Muscle of back (tissue), 11 donors: Measurements from ENCODE around the gene COMMD3. TPM values are rescaled to one million over a fixed set of nuclear protein-coding genes. Genes with fewer than 3 reads are reported as not detected.
A peak's percentile ranks its signal among the peaks of the same experiment; 100 is the strongest.

Experiments
- DNase-seq, 3 donors: peaks; one replicate each; pipeline versions ENCODE4 v3.0.0 to v3.0.0-alpha.2; 2013
- polyA plus RNA-seq, 10 donors: library from polyadenylated mRNA; unstranded; fragments of 120-200 nt; gene quantifications; one replicate each; pipeline ENCODE4 v1.2.1, GENCODE V29; 2013; ENCODE audit not compliant: insufficient read length in 10 of 10

COMMD3 gene
- polyA plus RNA-seq, 10 donors, result 63.8 to 77.6 (median 69.1) TPM

DNA sequence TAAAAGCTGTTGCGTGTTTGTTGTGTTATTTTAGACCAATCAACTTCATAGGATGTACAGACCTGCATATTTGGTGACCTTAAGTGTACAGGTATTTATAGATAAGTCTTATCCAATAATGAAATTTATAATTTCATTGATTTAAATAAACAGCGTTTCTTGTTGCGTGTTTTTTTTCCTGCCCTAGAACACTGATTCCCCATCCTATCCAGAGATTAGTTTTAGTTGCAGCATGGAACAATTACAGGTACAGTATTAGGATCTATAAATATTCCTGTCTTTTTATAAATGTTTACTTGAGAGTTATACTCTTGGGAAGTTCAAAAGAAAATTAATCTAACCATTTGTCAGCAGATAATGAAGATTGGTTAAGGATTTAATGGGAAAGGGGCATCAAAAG, 2.6 kb downstream of the COMMD3 start:
- no peak for DNase-seq

DNA sequence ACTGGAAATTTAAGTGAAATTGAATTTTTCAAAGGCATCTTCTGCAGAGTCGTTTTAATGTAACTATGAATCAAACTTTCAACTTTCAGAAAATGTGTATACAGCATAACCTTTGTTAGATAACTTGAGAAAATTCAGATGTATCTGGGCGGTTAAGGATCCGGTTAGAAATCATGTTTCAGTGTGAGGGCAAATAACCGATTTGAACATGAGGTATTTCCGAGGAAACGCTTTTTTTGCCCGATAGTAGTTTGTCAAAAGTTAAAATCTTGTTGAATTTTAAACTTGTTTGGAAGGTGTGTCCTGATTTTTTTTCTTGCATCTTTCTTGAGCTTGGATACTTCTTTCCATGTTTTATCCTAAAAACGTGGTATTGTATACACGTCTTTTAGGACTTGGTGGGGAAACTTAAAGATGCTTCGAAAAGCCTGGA, 3.4 kb downstream of the COMMD3 start:
- DNase-seq, result no peak

DNA sequence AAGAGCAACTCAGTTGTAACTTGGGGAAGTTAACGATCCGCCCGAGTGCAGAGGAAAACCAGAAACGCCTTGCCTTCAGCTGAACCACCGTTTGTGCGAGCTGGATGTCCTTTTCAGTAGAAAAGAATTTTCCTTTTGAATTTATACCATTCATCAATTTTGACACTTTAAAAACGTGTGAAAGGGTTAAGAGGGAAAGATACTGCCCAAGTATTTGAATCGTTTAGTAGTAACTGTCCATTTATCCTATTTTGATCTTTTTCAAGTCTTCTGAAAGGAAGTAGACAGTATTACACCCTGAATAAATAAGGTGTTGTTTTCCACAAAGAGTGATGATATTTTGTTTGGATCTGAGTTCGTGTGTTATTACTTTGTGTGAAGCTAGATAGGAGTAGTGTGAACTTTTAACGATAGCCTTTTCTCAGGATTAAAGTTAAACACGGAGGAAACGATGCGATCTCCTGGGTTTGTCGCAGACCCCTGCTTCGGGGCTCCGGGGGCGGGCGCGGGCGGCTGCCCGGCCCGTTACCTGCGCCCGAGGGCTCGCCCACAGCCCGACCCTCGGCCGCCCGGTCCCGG, 3.9 kb downstream of the COMMD3 start:
- peak in 2 of 3 donors; percentile 13 to 65 for DNase-seq

DNA sequence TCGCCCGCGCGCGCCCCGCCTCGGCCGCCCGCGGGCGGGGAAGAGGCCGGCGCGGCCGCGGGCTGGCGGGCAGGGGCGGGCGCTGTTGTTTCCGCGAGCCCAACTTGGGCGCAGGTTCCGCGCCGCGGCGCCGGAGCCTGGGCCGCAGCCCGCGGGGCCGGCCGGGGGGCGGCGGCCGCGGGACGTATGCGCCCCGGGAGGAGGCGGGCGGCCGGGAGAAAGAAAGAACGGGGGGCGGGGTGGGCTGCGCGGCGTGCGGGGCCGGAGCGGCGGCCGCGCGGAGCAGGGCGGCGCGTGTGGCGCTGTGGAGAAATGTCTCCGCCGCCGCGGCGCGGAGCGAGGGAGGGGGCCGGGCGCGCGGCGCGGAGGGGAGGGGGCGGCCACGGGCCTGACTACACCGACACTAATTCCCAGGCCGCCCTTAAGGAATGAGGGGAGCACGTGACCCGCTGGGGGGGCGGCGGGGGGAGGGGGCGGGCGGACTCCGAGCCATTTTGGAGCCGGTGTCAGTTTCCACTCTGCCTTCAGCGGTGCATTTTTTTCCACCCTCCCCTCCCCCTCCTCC, 4.5 kb downstream of the COMMD3 start, which contains the start of gene BMI1:
Gene BMI1, plus strand, starts transcription at position 509 of the 565 bp plus-strand sequence. CDS start 5,351 bp downstream, outside the sequence.
- peak; percentile 82 to 88 (median 88) for DNase-seq

DNA sequence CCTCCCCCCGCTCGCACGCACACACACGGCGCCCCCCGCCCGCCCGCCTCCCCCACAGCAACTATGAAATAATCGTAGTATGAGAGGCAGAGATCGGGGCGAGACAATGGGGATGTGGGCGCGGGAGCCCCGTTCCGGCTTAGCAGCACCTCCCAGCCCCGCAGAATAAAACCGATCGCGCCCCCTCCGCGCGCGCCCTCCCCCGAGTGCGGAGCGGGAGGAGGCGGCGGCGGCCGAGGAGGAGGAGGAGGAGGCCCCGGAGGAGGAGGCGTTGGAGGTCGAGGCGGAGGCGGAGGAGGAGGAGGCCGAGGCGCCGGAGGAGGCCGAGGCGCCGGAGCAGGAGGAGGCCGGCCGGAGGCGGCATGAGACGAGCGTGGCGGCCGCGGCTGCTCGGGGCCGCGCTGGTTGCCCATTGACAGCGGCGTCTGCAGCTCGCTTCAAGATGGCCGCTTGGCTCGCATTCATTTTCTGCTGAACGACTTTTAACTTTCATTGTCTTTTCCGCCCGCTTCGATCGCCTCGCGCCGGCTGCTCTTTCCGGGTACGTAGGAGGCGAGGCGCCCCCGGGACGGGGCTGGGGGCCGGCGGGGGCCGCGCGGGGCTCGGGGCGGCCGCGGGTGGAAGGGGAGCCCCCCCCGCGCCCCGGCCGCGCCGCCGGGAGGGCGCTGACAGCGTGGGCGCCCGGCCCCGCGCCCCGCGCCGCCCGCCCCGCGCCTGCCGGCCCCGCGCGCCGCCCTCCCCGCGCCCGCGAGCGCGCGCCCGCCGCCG, 5.2 kb downstream of the COMMD3 start:
- DNase-seq, result peak; percentile 71 to 95 (median 82)

DNA sequence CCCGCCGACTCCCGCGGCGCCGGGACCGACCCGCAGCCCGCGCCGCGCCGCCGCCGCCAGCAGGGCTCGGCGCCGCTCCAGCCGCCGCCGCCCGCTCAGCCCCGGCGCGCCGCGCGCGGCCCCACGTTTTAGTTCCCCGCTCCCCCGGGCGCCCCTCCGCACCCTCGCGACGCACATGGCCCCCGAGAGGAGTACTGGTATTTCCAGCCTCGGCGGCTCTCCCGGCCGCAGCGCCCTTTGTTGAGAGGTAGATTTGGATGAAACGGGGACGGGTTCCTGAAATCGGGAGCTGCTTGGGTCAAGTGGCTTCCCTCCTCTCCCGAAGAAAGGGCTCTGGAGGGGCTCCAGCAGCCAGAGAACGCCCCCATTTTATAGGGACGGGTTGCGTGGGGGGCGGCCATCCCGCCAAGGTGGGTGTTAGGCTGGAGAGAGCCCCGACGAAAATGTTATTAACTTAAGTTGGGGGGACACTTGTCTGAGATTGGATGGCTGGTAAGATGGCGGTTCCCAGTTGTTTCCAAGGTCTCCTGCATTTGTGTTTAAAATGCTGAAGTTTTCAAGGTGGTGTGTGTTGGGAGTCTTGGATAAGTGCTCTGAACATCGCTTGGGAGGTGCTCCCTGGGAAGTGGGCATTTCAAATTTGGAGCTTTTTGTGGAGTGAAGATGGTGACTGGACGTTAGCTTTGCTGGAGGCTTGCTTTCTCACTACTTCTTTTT, 5.9 kb downstream of the COMMD3 start:
- DNase-seq, result peak in 2 of 3 donors; percentile 18 to 78

DNA sequence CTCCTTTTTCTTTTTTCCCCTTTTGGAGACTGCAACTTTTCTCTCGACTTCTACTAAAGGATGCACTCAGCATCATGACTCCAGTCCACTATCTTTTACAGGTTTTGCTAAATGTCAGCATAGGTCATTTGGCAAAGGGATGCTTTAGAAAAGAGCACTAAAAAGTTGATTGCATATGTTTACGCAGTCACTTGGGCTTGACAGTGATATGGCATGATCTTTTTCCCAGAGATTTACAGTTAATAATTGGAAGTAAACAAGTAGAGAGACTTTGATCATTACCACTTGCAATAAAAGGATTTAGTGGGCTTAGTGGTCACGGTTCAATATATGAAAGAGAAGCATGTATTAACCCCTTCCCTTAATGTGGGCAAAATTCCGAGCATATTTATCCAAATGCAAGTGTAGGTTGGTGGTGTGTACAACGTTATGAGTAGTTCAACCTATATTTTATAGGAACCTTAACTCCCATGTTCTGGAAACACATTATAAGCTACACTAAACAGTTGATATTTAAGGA, 6.5 kb downstream of the COMMD3 start:
- DNase-seq, result no peak

DNA sequence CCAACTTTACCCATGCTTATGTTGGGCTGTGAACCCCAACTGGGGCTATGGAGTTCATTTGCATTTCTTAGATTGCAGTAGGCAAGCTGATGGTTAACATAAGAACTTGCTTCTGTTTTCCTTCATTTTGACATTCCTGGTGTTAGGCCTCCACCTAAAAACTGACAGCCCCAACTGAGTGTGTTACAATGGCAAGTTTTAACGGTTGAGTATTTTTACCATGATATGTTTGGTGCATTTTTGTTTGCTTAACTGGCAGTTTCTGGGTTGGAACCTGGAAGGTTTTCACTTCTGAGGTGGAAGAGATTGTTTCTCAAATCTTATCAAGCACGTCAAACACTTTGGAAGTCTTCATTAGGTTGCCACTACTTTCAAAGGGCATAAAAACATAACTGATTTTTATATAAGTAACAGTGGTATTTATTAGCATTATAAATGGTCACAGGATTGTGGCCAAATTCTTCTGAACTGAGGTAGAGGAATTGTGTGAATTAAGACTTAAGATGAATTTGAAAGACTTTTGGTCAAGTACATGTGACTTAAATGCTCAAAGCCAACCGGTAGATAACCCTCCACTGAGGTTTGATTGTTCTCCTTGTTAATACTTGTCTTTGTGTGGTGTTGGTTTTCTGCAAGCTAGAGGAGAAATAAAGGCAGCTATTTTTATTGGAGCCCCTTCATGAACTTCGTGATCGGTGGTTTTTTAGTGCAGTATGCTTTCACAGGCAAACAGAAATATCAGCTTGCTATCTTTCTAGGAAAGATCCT, 7.5 kb downstream of the COMMD3 start:
- DNase-seq, result no peak

DNA sequence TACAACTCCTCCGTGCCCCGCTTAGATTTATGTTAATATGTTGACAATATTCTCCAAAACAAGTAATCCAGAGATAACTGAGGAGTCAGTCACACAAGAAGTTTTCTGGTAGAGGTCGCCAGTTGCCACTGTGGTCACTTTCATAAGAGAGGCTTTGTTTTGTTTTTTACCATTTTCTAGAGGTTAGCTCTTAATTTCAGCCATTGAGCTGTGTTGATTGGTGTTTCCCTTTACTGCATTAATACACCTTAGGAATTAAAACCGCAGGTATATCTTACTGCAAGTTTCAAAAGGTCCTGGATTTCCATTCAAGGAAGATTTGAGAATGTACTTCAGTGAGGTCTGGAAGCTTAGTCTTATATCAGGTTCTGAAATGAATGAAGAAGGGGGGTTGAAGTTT, 8.2 kb downstream of the COMMD3 start:
- no peak for DNase-seq

DNA sequence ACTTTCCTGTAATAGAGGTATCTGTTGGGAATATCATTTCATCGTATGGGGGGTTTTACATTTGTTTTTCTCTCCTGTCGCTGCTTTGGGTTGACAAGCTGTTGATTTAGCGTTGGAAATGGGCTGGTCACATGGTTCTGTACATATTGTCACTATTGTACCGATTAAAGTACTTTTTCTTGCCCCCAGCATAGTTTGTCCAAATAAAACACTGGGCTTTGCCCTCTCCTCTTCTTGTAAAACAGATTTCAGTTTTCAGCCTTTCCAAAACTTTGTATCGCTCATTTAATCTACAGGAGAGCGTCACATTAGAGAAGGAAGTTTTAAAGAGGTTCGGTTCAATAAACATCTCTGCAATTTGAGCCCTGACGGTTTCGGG, 8.7 kb downstream of the COMMD3 start:
- no peak for DNase-seq

DNA sequence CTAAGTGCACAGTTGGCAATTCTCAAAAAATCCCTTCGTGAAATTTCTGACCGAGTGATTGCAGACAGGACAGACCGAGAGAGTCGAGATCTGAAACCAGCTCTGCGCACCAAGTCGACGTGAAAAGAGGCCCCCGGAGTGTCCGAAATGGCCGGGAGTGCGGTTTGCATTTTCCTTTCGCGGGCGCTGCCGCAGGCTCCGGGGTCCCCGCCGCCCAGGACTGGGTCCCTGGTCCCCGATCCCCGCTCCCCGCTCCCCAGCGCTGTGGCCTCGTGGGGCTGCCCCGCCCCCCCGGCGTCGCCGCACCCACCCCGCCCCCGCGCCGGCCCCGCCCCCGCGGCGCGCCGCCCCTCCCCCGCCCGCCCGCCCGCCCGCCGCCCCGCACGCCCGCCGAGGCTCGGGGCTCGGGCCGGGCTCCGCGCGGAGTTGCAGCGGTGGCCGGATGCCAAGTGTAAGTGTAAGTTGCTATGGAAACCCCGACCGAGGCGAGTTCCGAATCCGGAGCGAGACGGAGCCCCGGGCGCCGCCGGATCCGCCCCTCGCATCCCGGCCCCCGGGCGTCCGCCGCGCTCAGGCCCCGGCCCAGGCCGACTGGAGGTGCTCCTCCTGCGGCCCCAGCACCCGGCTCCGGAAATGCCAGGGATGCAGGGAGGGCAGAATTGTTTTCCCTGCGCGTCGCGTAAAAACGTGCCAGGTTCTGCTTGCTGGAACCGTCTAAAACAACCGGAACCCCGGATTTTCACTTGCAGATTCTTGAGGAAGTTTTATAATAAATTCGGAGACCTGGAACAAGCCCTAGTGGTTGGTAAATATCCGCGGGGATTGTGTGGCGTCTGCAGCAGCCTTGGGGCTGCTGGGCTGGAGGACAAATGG, 9.3 kb downstream of the COMMD3 start:
- DNase-seq, result peak in 2 of 3 donors; percentile 57 to 89

DNA sequence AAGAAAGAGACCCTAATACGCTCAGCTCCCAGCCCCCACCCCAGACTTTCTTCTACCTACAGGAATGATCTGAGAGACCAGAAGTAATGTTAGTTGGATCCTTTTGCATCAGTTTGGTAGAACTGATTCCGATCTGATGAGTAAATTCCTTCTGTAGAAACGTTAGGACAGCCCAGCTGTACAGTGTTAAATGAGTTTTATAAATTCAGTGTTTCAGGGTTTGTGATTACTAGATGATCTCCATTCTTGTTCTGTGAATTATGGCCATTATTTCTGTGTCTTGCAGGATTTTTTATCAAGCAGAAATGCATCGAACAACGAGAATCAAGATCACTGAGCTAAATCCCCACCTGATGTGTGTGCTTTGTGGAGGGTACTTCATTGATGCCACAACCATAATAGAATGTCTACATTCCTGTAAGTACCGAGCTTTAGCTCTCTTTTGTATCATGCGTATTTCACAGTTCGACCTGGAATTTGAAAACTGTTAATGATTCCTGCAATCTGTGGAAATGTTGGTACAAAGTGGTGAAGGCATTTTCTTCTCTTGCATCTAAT, 10.0 kb downstream of the COMMD3 start:
- DNase-seq, result no peak

DNA sequence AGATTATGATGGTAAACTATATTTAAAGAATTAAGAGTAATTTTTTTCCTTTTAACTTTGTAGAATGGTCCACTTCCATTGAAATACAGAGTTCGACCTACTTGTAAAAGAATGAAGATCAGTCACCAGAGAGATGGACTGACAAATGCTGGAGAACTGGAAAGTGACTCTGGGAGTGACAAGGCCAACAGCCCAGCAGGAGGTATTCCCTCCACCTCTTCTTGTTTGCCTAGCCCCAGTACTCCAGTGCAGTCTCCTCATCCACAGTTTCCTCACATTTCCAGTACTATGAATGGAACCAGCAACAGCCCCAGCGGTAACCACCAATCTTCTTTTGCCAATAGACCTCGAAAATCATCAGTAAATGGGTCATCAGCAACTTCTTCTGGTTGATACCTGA, 13.0 kb downstream of the COMMD3 start:
- DNase-seq, result no peak

DNA sequence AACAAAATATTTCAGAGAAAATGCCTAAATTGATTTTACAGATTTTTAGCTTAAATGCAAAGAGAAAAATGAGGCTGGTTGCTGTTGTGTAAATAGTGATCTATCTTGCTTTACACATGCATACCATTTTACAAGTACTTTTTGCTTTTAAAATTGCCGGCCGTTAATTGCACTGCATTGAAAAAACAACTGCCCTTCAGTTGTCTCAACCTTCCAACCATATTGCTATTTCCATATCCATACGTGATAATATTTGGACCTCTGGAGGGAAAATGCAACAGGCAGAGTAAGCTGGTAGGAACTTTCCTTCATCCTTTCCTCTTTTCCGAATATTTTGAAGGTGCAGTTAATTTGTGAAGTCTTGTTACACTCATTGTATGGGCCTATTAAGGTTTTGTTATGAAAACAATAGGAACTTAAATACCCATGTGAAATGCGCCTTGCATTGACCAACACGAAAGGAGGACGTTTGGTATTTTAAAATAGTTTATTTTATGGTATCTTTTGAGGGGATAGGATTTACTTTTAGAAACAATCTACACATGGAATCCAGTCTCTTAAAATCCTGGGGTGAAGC, 16.0 kb downstream of the COMMD3 start:
- no peak for DNase-seq

DNA sequence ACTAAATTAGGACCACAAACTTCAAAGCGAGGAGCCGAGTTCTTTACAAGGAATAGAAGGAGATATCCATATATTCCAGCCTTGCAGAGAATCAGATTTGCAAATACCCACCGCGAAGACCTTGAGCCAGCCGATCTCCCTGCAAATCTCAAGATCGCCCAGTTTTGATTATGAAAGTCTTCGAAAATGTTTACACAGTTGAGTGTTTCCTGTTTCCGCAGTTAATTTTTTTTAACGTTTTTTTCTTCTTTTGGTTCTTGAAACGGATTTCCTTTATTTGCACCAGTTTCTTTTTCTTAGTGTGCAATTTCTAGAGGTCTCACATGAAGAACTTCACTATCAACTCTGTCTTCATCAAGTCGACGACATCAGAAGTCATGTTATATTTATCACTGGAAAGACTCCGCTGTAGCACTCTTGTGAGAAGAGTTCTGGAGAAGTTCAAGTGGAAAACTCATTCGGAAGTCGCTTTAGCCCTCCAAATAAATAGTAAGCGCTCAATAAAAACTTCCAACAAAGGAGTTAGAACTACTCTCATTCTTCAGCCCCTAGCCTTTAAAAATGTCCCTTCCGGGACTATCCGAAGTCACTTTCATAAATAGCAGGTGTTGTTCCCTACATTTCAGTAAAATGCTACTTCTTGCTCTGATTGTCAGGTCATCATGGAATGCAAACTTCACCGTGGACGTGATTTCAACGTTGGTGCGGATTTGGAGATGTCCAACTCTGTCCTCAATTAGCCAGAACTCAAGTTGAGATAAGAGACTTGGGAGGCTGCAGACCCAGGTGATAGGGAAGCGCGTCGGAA, 17.2 kb downstream of the COMMD3 start:
- peak in 1 of 3 donors; percentile 27 for DNase-seq

DNA sequence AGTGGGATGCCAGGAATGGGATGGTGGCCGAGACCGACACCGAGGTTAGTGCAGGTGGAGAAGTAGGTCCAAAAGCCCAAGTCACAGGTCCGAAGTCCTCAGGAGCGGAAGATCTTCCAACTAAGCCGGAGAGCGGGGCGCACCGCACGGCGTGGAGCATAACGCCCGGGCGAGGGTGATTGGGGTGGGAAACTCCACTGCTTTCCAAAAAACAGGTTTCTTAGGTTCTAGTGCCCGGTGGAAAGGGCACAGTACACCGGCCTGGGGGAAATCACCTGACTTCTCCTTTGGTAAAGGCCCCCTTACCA, 17.7 kb downstream of the COMMD3 start:
- no peak for DNase-seq

DNA sequence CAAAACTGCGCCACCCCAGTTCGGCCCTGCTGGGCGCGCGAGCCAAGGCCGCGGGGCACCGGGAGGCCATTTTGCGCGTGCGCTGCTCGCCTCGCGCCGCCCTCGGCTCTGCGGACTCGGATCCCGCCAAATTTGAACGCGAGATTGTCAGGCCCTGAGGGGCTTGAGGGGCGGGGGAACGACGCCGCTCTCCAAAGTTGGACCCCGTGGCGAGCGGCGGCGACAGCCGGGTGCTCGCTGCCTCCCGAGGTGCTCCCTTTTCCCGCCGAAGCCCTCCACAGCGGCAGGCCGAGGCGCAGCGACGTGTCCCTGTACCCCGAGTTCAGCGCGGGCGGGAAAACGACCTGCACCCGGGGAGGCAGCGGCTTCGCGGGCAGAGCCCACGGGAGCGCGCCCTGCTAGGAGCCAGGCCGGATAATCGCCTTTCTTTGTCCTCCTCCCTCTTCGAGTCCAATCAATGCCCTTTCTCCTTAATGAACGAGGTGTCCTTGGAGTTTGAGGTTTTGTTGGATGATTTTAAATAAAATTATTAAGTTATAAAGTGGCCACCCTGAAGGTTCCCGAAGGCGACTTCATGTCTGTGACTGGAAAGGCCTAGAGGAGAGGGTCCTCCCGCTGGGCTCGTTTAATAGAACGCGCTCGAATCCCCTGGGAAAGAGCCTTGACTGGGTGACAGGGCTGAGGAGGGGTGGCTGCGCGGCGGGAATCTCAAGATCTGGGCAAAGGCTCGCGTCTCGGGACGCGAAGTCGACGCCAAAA, 18.4 kb downstream of the COMMD3 start:
- DNase-seq, result peak in 2 of 3 donors; percentile 22 to 82
